ENCODE data around the gene CTCFL.
A peak's percentile ranks its signal among the peaks of the same experiment; 100 is the strongest.

Gene CTCFL

GRCh38 chr20:57462781-57463180 lies 62.2 kb downstream of the CTCFL start:
- TF ChIP-seq GABPA (IDR thresholded peaks at IDR 0.05; ENCODE audit: low read depth) (no peak), POLR2AphosphoS5 (IDR thresholded peaks at IDR 0.05; ENCODE audit: low read depth) (no peak), SPI1 (IDR thresholded peaks at IDR 0.05; ENCODE audit: borderline replicate concordance, low read depth) (no peak), REST (IDR thresholded peaks at IDR 0.05; ENCODE audit: insufficient replicate concordance, low read depth) (no peak)
- TF ChIP-seq, protein P1, sequence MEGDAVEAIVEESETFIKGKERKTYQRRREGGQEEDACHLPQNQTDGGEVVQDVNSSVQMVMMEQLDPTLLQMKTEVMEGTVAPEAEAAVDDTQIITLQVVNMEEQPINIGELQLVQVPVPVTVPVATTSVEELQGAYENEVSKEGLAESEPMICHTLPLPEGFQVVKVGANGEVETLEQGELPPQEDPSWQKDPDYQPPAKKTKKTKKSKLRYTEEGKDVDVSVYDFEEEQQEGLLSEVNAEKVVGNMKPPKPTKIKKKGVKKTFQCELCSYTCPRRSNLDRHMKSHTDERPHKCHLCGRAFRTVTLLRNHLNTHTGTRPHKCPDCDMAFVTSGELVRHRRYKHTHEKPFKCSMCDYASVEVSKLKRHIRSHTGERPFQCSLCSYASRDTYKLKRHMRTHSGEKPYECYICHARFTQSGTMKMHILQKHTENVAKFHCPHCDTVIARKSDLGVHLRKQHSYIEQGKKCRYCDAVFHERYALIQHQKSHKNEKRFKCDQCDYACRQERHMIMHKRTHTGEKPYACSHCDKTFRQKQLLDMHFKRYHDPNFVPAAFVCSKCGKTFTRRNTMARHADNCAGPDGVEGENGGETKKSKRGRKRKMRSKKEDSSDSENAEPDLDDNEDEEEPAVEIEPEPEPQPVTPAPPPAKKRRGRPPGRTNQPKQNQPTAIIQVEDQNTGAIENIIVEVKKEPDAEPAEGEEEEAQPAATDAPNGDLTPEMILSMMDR (IDR thresholded peaks at IDR 0.05; ENCODE audit: insufficient read depth, low read length): no peak
- Histone ChIP-seq H3K4me3 (replicated peaks; ENCODE audit: insufficient read depth, low read length) (no peak overlapping the region), H3K27me3 (ENCODE audit: insufficient read depth, poor library complexity, severe bottlenecking) (no peaks in the 10 kb centered on the region), H3K27ac (replicated peaks) (peak overlapping the region; percentile 64)
- DNase-seq (ENCODE audit: low read depth in 1 of 2, low spot score in 1 of 2): no peak

DNA sequence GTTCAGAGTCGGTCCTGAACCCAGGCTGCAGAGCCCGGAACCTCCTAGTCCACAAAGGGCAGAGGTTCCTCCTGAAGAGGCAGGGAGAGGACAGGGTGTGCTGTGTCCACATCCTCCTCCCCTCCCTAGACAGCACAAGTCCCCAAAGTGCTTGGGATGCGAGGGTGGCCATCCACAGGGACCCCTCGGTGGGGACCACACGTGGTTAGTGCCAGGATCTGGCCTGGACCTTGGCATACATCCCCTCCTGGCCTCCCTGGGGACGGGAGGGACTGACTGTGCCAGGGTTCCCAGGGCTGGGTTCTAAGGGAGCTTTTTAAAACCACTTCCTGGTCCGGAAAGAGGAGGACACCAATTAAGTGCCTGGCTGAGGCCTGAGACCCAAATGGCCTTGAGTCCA lies 63.2 kb downstream of the CTCFL start:
- TF ChIP-seq GABPA (IDR thresholded peaks at IDR 0.05; ENCODE audit: low read depth) (no peak), REST (IDR thresholded peaks at IDR 0.05; ENCODE audit: insufficient replicate concordance, low read depth) (no peak), POLR2AphosphoS5 (IDR thresholded peaks at IDR 0.05; ENCODE audit: low read depth) (no peak), SPI1 (IDR thresholded peaks at IDR 0.05; ENCODE audit: borderline replicate concordance, low read depth) (no peak)
- TF ChIP-seq, protein P1 (IDR thresholded peaks at IDR 0.05; ENCODE audit: insufficient read depth, low read length): no peak

DNA sequence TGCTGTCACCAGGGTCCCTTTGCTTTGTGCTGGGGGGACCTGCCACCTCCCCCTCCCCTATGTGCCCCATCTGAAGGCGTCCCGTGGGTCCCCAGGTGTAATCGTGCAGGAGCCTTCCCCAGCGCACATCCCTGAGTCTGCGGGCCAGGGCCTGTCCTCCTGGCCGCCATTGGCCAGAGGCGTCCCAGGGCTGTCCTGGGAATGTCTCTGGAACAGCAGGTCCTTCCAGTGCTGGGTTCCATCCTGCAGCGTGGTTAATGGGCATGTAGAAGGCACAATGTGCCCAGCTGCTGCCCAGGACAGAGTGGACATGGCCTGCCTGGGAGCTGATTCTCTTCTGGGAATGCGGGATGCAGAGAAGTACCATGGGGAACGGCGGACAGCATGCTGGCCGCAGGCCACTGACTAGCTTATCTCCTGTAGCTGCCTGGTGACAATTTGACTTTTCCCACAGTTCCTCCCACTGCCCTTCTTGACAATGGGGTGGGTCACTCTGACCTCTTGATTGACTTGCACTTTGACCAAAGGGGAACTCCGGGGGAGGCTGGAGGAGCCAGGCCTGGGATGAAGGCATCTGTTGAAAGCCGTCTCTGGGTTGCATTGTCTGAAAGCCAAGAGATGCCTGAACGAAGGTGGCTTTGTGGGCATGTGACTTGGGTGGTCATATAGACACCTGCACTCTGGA lies 64.0 kb downstream of the CTCFL start:
- H3K27me3 ChIP-seq (ENCODE audit: insufficient read depth, poor library complexity, severe bottlenecking): no peaks in the 10 kb centered on the region
- H3K4me3 ChIP-seq (replicated peaks; ENCODE audit: insufficient read depth, low read length): no peak overlapping the region
- DNase-seq (ENCODE audit: low read depth in 1 of 2, low spot score in 1 of 2): no peak
- H3K27ac ChIP-seq (replicated peaks): no peak overlapping the region
- TF ChIP-seq POLR2AphosphoS5 (IDR thresholded peaks at IDR 0.05; ENCODE audit: low read depth) (no peak), SPI1 (IDR thresholded peaks at IDR 0.05; ENCODE audit: borderline replicate concordance, low read depth) (no peak), REST (IDR thresholded peaks at IDR 0.05; ENCODE audit: insufficient replicate concordance, low read depth) (no peak), GABPA (IDR thresholded peaks at IDR 0.05; ENCODE audit: low read depth) (no peak)
- TF ChIP-seq, protein P1 (IDR thresholded peaks at IDR 0.05; ENCODE audit: insufficient read depth, low read length): no peak

More for the DNA sequence above, 63.2 kb downstream of the CTCFL start:
- Histone ChIP-seq H3K27ac (replicated peaks) (no peak overlapping the region), H3K4me3 (replicated peaks; ENCODE audit: insufficient read depth, low read length) (no peak overlapping the region), H3K27me3 (ENCODE audit: insufficient read depth, poor library complexity, severe bottlenecking) (no peaks in the 10 kb centered on the region)
- no peak for DNase-seq (ENCODE audit: low read depth in 1 of 2, low spot score in 1 of 2)

Measured in HL-60 (cell line).